ENCODE measurements around the gene NIPAL3.

GRCh38 chr1:24383381-24383940, 32.1 kb upstream of the NIPAL3 start:
- TF ChIP-seq CTCF (IDR thresholded peaks at IDR 0.05): no peak
- TF ChIP-seq POLR2A (IDR thresholded peaks at IDR 0.05): no peak
- TF ChIP-seq EP300 (IDR thresholded peaks at IDR 0.05): no peak

All from gastroesophageal sphincter (tissue), 3 donors.